ENCODE measurements around the gene AFG1L.
"Not testable (repeated sequence)": the region's sequence is repeated elsewhere in the genome, so short reads cannot be mapped to it uniquely, and the experiment has no call there.

AFG1L gene

GRCh38 chr6:108263371-108263770, 31.5 kb upstream of the AFG1L start:
- H3K27me3 ChIP-seq (ENCODE audit: control insufficient read depth, insufficient read depth, low read length), result no peaks in the 10 kb centered on the region
- peaks cover 5% of the 10 kb centered on the region for H3K4me1 ChIP-seq (ENCODE audit: control insufficient read depth, insufficient read depth, low read length)
- H3K9ac ChIP-seq (ENCODE audit: low read depth, low read length), result no peak overlapping the region
- no peaks in the 10 kb centered on the region for H3K9me3 ChIP-seq (ENCODE audit: control insufficient read depth, insufficient read depth, low read length)
- H3K4me3 ChIP-seq (ENCODE audit: low read depth, low read length), result no peak overlapping the region
- H3K36me3 ChIP-seq (ENCODE audit: control insufficient read depth, insufficient read depth, low read length), result no peaks in the 10 kb centered on the region

GRCh38 chr6:108268845-108269244, 26.0 kb upstream of the AFG1L start:
- H3K9ac ChIP-seq (ENCODE audit: low read depth, low read length), result no peak overlapping the region
- H3K4me3 ChIP-seq (ENCODE audit: low read depth, low read length), result no peak overlapping the region

GRCh38 chr6:108269955-108270354, 24.9 kb upstream of the AFG1L start:
- not testable (repeated sequence) for H3K9me3 ChIP-seq (ENCODE audit: control insufficient read depth, insufficient read depth, low read length)

More at GRCh38 chr6:108268845-108269244, 26.0 kb upstream of the AFG1L start:
- no peaks in the 10 kb centered on the region for H3K9me3 ChIP-seq (ENCODE audit: control insufficient read depth, insufficient read depth, low read length)
- no peaks in the 10 kb centered on the region for H3K36me3 ChIP-seq (ENCODE audit: control insufficient read depth, insufficient read depth, low read length)
- no peaks in the 10 kb centered on the region for H3K4me1 ChIP-seq (ENCODE audit: control insufficient read depth, insufficient read depth, low read length)
- H3K27me3 ChIP-seq (ENCODE audit: control insufficient read depth, insufficient read depth, low read length), result no peaks in the 10 kb centered on the region

DNA sequence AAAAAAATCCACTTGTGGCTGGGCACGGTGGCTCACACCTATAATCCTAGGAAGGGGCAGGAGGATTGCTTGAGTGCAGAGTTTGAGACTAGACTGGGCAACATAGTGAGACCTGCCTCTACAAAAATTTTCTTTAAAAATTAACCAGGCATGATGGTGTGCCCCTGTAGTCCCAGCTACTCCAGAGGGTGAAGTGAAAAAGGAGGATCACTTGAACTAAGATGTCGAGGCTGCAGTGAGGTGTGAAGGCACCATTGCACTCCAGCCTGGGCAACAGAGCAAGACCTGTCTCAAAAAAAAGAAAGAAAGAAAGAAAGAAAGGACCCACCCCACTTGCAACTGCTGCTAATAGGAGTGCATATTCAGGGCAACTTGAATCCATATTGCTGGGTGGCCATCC, 20.3 kb upstream of the AFG1L start:
- Histone ChIP-seq H3K9ac (ENCODE audit: low read depth, low read length) (no peak overlapping the region), H3K27me3 (ENCODE audit: control insufficient read depth, insufficient read depth, low read length) (no peaks in the 10 kb centered on the region), H3K4me1 (ENCODE audit: control insufficient read depth, insufficient read depth, low read length) (peaks cover 7% of the 10 kb centered on the region), H3K4me3 (ENCODE audit: low read depth, low read length) (no peak overlapping the region), H3K9me3 (ENCODE audit: control insufficient read depth, insufficient read depth, low read length) (no peaks in the 10 kb centered on the region), H3K36me3 (ENCODE audit: control insufficient read depth, insufficient read depth, low read length) (no peaks in the 10 kb centered on the region)

More at GRCh38 chr6:108269955-108270354, 24.9 kb upstream of the AFG1L start:
- not testable (repeated sequence) for H3K27me3 ChIP-seq (ENCODE audit: control insufficient read depth, insufficient read depth, low read length); H3K9ac ChIP-seq (ENCODE audit: low read depth, low read length); H3K4me1 ChIP-seq (ENCODE audit: control insufficient read depth, insufficient read depth, low read length); H3K4me3 ChIP-seq (ENCODE audit: low read depth, low read length); H3K36me3 ChIP-seq (ENCODE audit: control insufficient read depth, insufficient read depth, low read length)

GRCh38 chr6:108275976-108276375, 18.9 kb upstream of the AFG1L start:
- no peaks in the 10 kb centered on the region for H3K9me3 ChIP-seq (ENCODE audit: control insufficient read depth, insufficient read depth, low read length)
- no peak overlapping the region for H3K9ac ChIP-seq (ENCODE audit: low read depth, low read length)
- no peaks in the 10 kb centered on the region for H3K27me3 ChIP-seq (ENCODE audit: control insufficient read depth, insufficient read depth, low read length)
- H3K4me3 ChIP-seq (ENCODE audit: low read depth, low read length), result no peak overlapping the region
- H3K4me1 ChIP-seq (ENCODE audit: control insufficient read depth, insufficient read depth, low read length), result peaks cover 13% of the 10 kb centered on the region
- no peaks in the 10 kb centered on the region for H3K36me3 ChIP-seq (ENCODE audit: control insufficient read depth, insufficient read depth, low read length)

- no peak overlapping the region for H3K4me3 ChIP-seq (ENCODE audit: low read depth, low read length)
- H3K9ac ChIP-seq (ENCODE audit: low read depth, low read length), result no peak overlapping the region
- no peaks in the 10 kb centered on the region for H3K9me3 ChIP-seq (ENCODE audit: control insufficient read depth, insufficient read depth, low read length)
- H3K4me1 ChIP-seq (ENCODE audit: control insufficient read depth, insufficient read depth, low read length), result peaks cover 13% of the 10 kb centered on the region
- no peaks in the 10 kb centered on the region for H3K27me3 ChIP-seq (ENCODE audit: control insufficient read depth, insufficient read depth, low read length)
- no peaks in the 10 kb centered on the region for H3K36me3 ChIP-seq (ENCODE audit: control insufficient read depth, insufficient read depth, low read length)
Observed at GRCh38 chr6:108277295-108277694, 17.6 kb upstream of the AFG1L start.

GRCh38 chr6:108277831-108278230, 17.0 kb upstream of the AFG1L start:
- Histone ChIP-seq H3K4me3 (ENCODE audit: low read depth, low read length) (no peak overlapping the region), H3K4me1 (ENCODE audit: control insufficient read depth, insufficient read depth, low read length) (peaks cover 13% of the 10 kb centered on the region), H3K36me3 (ENCODE audit: control insufficient read depth, insufficient read depth, low read length) (no peaks in the 10 kb centered on the region), H3K9ac (ENCODE audit: low read depth, low read length) (no peak overlapping the region), H3K27me3 (ENCODE audit: control insufficient read depth, insufficient read depth, low read length) (no peaks in the 10 kb centered on the region), H3K9me3 (ENCODE audit: control insufficient read depth, insufficient read depth, low read length) (no peaks in the 10 kb centered on the region)

GRCh38 chr6:108285381-108285780, 9.5 kb upstream of the AFG1L start:
- Histone ChIP-seq H3K36me3 (ENCODE audit: control insufficient read depth, insufficient read depth, low read length) (no peaks in the 10 kb centered on the region), H3K27me3 (ENCODE audit: control insufficient read depth, insufficient read depth, low read length) (no peaks in the 10 kb centered on the region), H3K9me3 (ENCODE audit: control insufficient read depth, insufficient read depth, low read length) (no peaks in the 10 kb centered on the region), H3K4me1 (ENCODE audit: control insufficient read depth, insufficient read depth, low read length) (peaks cover 3% of the 10 kb centered on the region), H3K9ac (ENCODE audit: low read depth, low read length) (no peak overlapping the region), H3K4me3 (ENCODE audit: low read depth, low read length) (no peak overlapping the region)

GRCh38 chr6:108286366-108286765, 8.5 kb upstream of the AFG1L start:
- no peaks in the 10 kb centered on the region for H3K36me3 ChIP-seq (ENCODE audit: control insufficient read depth, insufficient read depth, low read length)
- H3K9ac ChIP-seq (ENCODE audit: low read depth, low read length), result no peak overlapping the region

DNA sequence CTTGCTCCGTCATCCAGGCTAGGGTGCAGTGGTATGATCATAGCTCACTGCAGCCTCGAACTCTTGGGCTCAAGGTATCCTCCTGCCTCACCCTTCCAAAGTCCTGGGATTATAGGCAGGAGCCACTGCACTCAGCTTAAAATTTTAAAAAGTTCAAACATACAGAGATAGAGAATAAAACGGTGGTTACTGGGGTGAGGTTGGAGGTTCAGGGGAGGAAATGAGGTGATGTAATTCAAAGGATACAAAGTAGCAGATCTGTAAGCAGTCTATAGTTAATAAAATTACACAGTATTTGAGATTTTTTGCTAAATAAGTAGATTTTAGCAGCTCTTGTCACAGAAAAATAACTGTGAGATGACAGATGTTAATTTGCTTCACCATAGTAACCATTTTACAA, 7.5 kb upstream of the AFG1L start:
- H3K36me3 ChIP-seq (ENCODE audit: control insufficient read depth, insufficient read depth, low read length), result no peaks in the 10 kb centered on the region
- H3K4me3 ChIP-seq (ENCODE audit: low read depth, low read length), result no peak overlapping the region
- H3K9ac ChIP-seq (ENCODE audit: low read depth, low read length), result no peak overlapping the region
- no peaks in the 10 kb centered on the region for H3K9me3 ChIP-seq (ENCODE audit: control insufficient read depth, insufficient read depth, low read length)
- H3K27me3 ChIP-seq (ENCODE audit: control insufficient read depth, insufficient read depth, low read length), result no peaks in the 10 kb centered on the region
- no peaks in the 10 kb centered on the region for H3K4me1 ChIP-seq (ENCODE audit: control insufficient read depth, insufficient read depth, low read length)

More at GRCh38 chr6:108286366-108286765, 8.5 kb upstream of the AFG1L start:
- Histone ChIP-seq H3K4me3 (ENCODE audit: low read depth, low read length) (no peak overlapping the region), H3K9me3 (ENCODE audit: control insufficient read depth, insufficient read depth, low read length) (no peaks in the 10 kb centered on the region), H3K4me1 (ENCODE audit: control insufficient read depth, insufficient read depth, low read length) (no peaks in the 10 kb centered on the region), H3K27me3 (ENCODE audit: control insufficient read depth, insufficient read depth, low read length) (no peaks in the 10 kb centered on the region)

DNA sequence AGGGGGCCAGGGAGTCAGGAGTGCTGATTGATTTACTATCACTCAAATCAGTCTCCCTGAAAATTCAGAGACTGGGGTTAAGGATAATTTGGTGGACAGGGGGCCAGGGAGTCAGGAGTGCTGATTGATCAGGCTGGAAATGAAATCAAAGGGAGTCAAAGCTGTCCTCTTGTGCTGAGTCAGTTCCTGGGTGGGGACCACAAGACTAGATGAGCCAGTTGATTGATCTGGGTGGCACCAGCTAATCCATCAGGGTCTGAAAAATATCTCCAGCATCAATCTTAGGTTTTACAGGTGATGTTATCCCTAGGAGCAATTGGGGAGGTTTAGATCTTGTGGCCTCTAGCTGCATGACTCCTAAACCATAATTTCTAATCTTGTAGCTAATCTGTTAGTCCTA, 6.1 kb upstream of the AFG1L start:
- Histone ChIP-seq H3K4me3 (ENCODE audit: low read depth, low read length) (no peak overlapping the region), H3K9ac (ENCODE audit: low read depth, low read length) (no peak overlapping the region), H3K4me1 (ENCODE audit: control insufficient read depth, insufficient read depth, low read length) (no peaks in the 10 kb centered on the region), H3K27me3 (ENCODE audit: control insufficient read depth, insufficient read depth, low read length) (no peaks in the 10 kb centered on the region), H3K9me3 (ENCODE audit: control insufficient read depth, insufficient read depth, low read length) (no peaks in the 10 kb centered on the region), H3K36me3 (ENCODE audit: control insufficient read depth, insufficient read depth, low read length) (no peaks in the 10 kb centered on the region)

DNA sequence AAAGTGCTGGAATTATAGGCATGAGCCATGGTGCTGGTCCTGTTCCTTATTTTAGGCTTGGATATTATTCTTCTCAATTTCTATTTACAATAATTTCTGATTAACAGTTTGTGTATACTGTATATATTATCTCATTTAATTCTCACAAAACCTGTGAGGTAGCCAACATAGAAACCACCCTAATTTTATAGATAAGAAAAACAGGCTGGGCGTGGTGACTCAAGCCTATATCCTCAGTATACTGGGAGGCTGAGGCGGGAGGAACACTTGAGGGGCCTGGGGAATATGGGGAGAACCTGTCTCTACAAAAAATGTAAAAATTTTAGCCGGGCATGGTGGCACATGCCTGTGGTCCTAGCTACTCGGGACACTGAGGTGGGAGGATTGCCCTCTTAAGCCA, 3.8 kb upstream of the AFG1L start:
- no peak overlapping the region for H3K9ac ChIP-seq (ENCODE audit: low read depth, low read length)
- no peaks in the 10 kb centered on the region for H3K27me3 ChIP-seq (ENCODE audit: control insufficient read depth, insufficient read depth, low read length)
- peaks cover 4% of the 10 kb centered on the region for H3K4me1 ChIP-seq (ENCODE audit: control insufficient read depth, insufficient read depth, low read length)
- H3K9me3 ChIP-seq (ENCODE audit: control insufficient read depth, insufficient read depth, low read length), result no peaks in the 10 kb centered on the region
- no peak overlapping the region for H3K4me3 ChIP-seq (ENCODE audit: low read depth, low read length)
- H3K36me3 ChIP-seq (ENCODE audit: control insufficient read depth, insufficient read depth, low read length), result no peaks in the 10 kb centered on the region

DNA sequence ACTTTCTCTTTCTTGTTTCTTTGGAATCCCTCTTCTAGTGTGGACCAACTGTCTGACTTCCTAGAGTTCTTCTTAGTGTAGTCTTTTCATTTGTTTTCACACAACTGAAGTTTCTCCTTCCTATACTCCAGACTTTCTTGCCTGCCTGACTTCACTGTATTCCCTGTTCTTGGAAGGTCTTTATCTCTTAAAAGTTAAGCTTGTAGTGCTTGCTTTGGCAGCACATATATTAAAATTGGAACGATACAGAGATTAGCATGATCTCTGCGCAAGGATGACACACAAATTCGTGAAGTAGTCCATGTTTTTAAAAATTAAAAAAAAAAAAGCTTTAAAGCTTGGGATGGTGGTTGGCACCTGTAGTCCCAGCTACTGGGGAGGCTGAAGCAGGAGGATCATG, 2.3 kb upstream of the AFG1L start:
- not testable (repeated sequence) for H3K9ac ChIP-seq (ENCODE audit: low read depth, low read length); H3K4me1 ChIP-seq (ENCODE audit: control insufficient read depth, insufficient read depth, low read length); H3K4me3 ChIP-seq (ENCODE audit: low read depth, low read length); H3K9me3 ChIP-seq (ENCODE audit: control insufficient read depth, insufficient read depth, low read length); H3K36me3 ChIP-seq (ENCODE audit: control insufficient read depth, insufficient read depth, low read length); H3K27me3 ChIP-seq (ENCODE audit: control insufficient read depth, insufficient read depth, low read length)

Data from iPS-15b (cell line).